ENCODE data around the gene MBD5. TPM values are rescaled to one million over a fixed set of nuclear protein-coding genes. Genes with fewer than 3 reads are reported as not detected.

MBD5 gene
- total and polyA plus RNA-seq, 2 of the 4 experiments (the other 2 are of a cell fraction): 9.8 to 14.2 TPM

GRCh38 chr2:148071351-148071750 lies 50.5 kb downstream of the MBD5 start:
- dilution Hi-C loops (cut with HindIII; ENCODE audit: low sequenced_read_pairs, unreplicated experiment): no loop called here

More at GRCh38 chr2:148071351-148071750, 50.5 kb downstream of the MBD5 start:
- Histone ChIP-seq H3K27me3 (ENCODE audit: control insufficient read depth, insufficient read depth, low read length) (no peaks in the 10 kb centered on the region), H3K4me1 (ENCODE audit: control insufficient read depth, insufficient read depth, low read length) (no peaks in the 10 kb centered on the region), H3K14ac (replicated peaks; ENCODE audit: low read depth, low read length) (no peak overlapping the region), H2BK120ac (ENCODE audit: low read depth, low read length) (no peak overlapping the region), H2AFZ (replicated peaks; ENCODE audit: low read length, poor library complexity) (no peak overlapping the region), H4K8ac (ENCODE audit: low read depth in 2 of 2, low read length in 2 of 2) (no peak overlapping the region), H3K79me1 (ENCODE audit: low read depth in 1 of 2, low read length in 2 of 2) (peaks cover 17 to 18% of the 10 kb centered on the region in 2 experiments), H3K4ac (ENCODE audit: low read depth, low read length) (no peak overlapping the region), H4K20me1 (ENCODE audit: insufficient read depth, low read length) (no peaks in the 10 kb centered on the region), H3K56ac (ENCODE audit: extremely low read depth, insufficient read depth, low read length) (no peak overlapping the region), H3K23ac (ENCODE audit: low read depth, low read length) (no peak overlapping the region), H3K9me3 (ENCODE audit: control insufficient read depth, insufficient read depth, low read length) (no peaks in the 10 kb centered on the region), H3K9ac (ENCODE audit: low read depth, low read length) (no peak overlapping the region), H2BK15ac (ENCODE audit: low read depth, low read length) (no peak overlapping the region), H2AK9ac (replicated peaks; ENCODE audit: low read depth, low read length, poor library complexity) (no peak overlapping the region), H2BK20ac (ENCODE audit: low read depth, low read length) (no peak overlapping the region), H2BK5ac (ENCODE audit: low read depth, low read length, poor library complexity, severe bottlenecking) (no peak overlapping the region), H2AK5ac (ENCODE audit: low read depth, low read length) (no peak overlapping the region), H3K18ac (ENCODE audit: low read depth, low read length) (no peak overlapping the region), H3K36me3 (ENCODE audit: control insufficient read depth, insufficient read depth, low read length) (no peaks in the 10 kb centered on the region), H4K5ac (ENCODE audit: low read depth, low read length) (no peak overlapping the region), H3K9me1 (ENCODE audit: insufficient read depth, low read length) (no peaks in the 10 kb centered on the region), H3K4me2 (ENCODE audit: low read depth, low read length) (no peak overlapping the region), H3K27ac (ENCODE audit: insufficient read depth, low read length) (no peak overlapping the region), H3K4me3 (ENCODE audit: insufficient read depth, low read depth, low read length) (no peak overlapping the region), H4K91ac (ENCODE audit: insufficient read depth, low read depth, low read length) (no peak overlapping the region)
- in situ Hi-C loops (cut with MboI; ENCODE audit: low sequenced_read_pairs): no loop called here
- intact Hi-C loops (cut with micrococcal nuclease): no loop called here
- DNase-seq: no peak
- TF ChIP-seq CEBPB (IDR thresholded peaks at IDR 0.05; ENCODE audit: low read depth, low read length) (no peak), NFE2L2 (IDR thresholded peaks at IDR 0.05; ENCODE audit: low read depth, low read length) (no peak), USF2 (IDR thresholded peaks at IDR 0.05; ENCODE audit: low read depth, low read length) (no peak), BHLHE40 (IDR thresholded peaks at IDR 0.05; ENCODE audit: low read depth, low read length) (no peak), MXI1 (IDR thresholded peaks at IDR 0.05; ENCODE audit: borderline replicate concordance, low read depth, low read length) (no peak), CHD1 (IDR thresholded peaks at IDR 0.05; ENCODE audit: low read depth, low read length) (no peak), RCOR1 (IDR thresholded peaks at IDR 0.05; ENCODE audit: insufficient replicate concordance, low read length) (no peak)
- ChIA-PET CTCF (no interaction called here), POLR2A (ENCODE audit: unreplicated experiment) (no interaction called here)
- ATAC-seq (ENCODE audit: low read depth): no peak
- BruUV-seq (replicated peaks): no TSS peak
- WGBS, 2 experiments (ENCODE audit: extremely low coverage in 2 of 2, insufficient read length in 1 of 2): no CpG with 5 or more reads among the region's 4 CpGs

All from IMR-90 (cell line).